NCI-H2029 (cell line): ENCODE data around the gene FGFBP3.

Source experiments
- DNase-seq: peaks from one replicate; lab custom pipeline; 2025; lab: John Stamatoyannopoulos, UW

FGFBP3 gene

DNA sequence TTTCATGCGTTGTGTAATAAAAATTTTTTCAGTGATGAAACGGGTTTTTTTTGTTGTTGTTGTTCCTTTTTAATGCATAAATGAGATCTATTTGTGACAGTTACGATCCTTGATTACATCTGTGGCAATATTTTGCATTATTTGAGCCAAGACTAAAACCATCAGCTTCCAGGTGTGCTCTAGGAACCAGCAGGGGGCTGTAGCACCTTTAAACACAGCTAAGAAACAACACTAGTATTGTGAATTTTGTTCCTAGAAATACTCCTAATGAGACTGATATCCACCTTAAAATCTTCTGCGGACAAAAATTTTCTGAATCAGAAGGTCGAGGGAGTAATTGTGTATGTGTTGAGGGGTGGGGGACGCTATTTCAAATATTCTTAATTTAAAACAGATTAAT is 52.6 kb downstream of the FGFBP3 start:
- DNase-seq = no peak
